GM10266 (cell line): ENCODE measurements around the gene ANKHD1.
"Not testable (repeated sequence)": the region's sequence is repeated elsewhere in the genome, so short reads cannot be mapped to it uniquely, and the experiment has no call there.

ENCODE experiments used
- DNase-seq: peaks from one replicate; pipeline ENCODE4 v3.0.0; 2012; ENCODE audit errors: extremely low spot score
- CTCF ChIP-seq: IDR thresholded peaks from 2 replicates; pipeline ENCODE4 v1.5.1; 2012; ENCODE audit warnings: mild to moderate bottlenecking, low read depth; ENCODE audit not compliant: control insufficient read depth, insufficient read depth; ENCODE audit errors: missing control alignments

ANKHD1 gene

GRCh38 chr5:140424135-140424534, 22.5 kb downstream of the ANKHD1 start:
- no peak for TF ChIP-seq CTCF
- DNase-seq: no peak

GRCh38 chr5:140427726-140428125, 26.1 kb downstream of the ANKHD1 start:
- DNase-seq: not testable (repeated sequence)

- TF ChIP-seq CTCF: no peak
- DNase-seq: no peak
Measured at GRCh38 chr5:140429724-140430123, 28.1 kb downstream of the ANKHD1 start.

- TF ChIP-seq CTCF: no peak
- DNase-seq: no peak
Measured at GRCh38 chr5:140432212-140432611, 30.6 kb downstream of the ANKHD1 start.

- no peak for TF ChIP-seq CTCF
- no peak for DNase-seq
Measured at GRCh38 chr5:140432916-140433315, 31.3 kb downstream of the ANKHD1 start.

GRCh38 chr5:140457368-140457767, 55.7 kb downstream of the ANKHD1 start:
- not testable (repeated sequence) for DNase-seq

GRCh38 chr5:140466981-140467742, 65.5 kb downstream of the ANKHD1 start:
- no peak for TF ChIP-seq CTCF

GRCh38 chr5:140468188-140468587, 66.6 kb downstream of the ANKHD1 start:
- DNase-seq: no peak
- no peak for TF ChIP-seq CTCF

More at GRCh38 chr5:140466981-140467742, 65.5 kb downstream of the ANKHD1 start:
- no peak for DNase-seq
